NCI-H2196 (cell line): ENCODE results near the gene CHID1.

ENCODE experiments used
- DNase-seq: peaks from one replicate; lab custom pipeline; 2025; ENCODE audit not compliant: unreplicated experiment; lab: John Stamatoyannopoulos, UW

CHID1 gene

DNA sequence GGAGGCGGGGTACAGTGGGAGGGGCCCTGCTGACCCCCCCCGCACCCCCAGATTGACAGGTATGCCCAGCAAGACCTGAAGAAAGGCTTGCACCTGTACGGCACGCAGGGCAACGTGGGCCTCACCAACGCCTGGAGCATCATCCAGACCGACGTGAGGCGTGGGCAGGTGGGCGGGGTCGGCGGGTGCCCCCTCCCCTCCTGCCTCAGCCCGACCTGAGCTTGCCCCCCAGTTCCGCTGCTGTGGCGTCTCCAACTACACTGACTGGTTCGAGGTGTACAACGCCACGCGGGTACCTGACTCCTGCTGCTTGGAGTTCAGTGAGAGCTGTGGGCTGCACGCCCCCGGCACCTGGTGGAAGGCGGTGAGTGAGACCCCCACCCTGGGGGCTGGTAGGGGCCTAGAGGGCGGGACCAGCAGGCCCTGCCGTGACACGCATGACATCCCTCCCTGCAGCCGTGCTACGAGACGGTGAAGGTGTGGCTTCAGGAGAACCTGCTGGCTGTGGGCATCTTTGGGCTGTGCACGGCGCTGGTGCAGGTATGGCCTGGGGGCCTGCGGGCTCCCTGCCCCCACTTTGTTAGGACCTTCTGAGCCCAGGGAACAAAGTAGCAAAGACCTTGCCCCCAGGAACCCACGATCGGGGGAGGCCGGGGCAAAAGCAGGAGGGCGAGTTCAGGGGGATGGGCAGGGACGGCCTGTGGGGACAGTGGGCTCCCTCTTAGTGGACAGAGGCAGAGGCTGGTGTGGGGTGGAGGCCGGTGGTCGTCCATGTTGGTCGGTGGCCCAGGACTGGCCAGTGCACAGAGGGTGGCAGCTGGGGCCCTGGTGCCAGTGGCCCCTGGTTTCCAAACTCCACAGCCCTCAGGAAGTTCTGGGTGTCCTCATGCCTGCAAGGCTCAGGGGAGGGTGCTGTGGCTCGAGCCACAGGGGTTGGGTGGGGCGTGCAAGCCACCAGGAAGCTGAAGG is 44.9 kb downstream of the CHID1 start:
- no peak for DNase-seq

- no peak for DNase-seq
Measured at GRCh38 chr11:864898-865297, 45.7 kb downstream of the CHID1 start.

- DNase-seq, result no peak
Measured at GRCh38 chr11:863910-864827, 46.4 kb downstream of the CHID1 start.

- DNase-seq, result no peak
Measured at GRCh38 chr11:863023-863909, 47.3 kb downstream of the CHID1 start.

- no peak for DNase-seq
Measured at GRCh38 chr11:862696-863022, 48.0 kb downstream of the CHID1 start.

DNA sequence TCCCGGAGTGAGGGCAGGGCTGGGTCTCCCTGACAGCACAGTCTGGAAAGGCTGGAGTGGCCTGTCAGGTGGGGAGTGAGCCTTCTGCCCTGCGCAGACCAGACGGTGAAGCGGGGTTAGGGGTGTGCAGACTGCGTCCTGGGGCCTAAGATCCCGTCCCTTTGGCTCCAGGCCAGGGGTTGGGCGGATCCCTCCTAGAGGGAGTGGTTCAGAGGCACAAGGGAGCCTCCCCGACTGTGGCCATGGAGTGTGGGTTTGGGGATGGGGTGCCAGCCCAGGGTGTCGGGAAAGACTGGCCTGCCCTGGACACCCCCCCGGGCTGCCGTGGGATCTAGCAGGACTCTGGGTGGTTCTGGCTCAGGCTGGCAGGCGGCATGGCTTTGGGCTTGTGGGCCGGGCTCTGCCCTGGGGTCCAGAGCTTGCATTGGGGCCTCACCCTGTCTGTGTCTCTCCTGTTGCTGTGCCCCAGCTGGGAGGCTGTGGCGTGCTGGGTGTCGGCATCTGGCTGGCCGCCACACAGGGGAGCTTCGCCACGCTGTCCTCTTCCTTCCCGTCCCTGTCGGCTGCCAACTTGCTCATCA is 48.4 kb downstream of the CHID1 start:
- no peak for DNase-seq

GRCh38 chr11:861105-861479 is 49.5 kb downstream of the CHID1 start:
- no peak for DNase-seq

DNA sequence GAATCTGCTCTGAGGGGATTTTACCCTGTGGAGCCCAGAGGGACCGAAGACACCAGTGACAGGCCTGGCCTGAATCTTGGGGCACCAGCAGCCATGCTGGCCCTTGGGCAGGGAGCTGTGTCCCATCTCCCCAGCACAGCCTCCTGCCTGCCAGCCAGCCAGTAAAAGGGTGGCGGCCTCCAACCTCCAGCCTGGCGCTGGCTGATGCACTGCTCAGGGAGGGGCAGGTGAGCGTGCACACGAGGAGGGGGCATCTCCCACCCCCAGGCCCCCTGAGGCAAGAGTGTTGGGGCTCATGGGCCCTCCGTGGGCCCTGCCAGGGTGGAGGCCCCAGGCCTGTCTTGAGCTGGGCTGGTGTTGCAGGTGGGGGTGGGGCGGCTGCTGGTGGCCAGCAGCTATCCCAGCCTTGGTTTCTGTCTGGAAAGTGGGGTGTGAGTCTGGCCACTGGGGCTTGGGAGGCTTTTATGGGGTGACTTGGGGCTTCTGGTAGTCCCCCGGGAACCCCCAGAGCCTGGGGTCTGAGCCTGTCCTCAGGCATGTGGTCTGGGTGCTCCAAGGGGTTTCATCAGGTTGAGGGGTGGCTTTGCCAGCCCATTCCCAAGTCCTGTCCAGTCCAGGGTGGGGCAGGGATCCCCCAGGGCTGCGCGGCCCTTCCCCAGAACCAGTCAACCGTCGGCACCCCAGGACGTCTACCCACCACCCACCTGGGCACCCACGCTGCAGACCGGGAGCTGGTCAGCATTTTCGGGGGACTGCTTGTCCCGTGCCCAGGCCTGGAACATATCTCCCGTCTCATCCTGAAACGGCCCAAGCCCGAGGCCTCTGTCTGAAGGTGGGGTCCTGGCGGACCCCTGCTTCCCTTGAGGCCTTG is 50.1 kb downstream of the CHID1 start:
- no peak for DNase-seq

DNA sequence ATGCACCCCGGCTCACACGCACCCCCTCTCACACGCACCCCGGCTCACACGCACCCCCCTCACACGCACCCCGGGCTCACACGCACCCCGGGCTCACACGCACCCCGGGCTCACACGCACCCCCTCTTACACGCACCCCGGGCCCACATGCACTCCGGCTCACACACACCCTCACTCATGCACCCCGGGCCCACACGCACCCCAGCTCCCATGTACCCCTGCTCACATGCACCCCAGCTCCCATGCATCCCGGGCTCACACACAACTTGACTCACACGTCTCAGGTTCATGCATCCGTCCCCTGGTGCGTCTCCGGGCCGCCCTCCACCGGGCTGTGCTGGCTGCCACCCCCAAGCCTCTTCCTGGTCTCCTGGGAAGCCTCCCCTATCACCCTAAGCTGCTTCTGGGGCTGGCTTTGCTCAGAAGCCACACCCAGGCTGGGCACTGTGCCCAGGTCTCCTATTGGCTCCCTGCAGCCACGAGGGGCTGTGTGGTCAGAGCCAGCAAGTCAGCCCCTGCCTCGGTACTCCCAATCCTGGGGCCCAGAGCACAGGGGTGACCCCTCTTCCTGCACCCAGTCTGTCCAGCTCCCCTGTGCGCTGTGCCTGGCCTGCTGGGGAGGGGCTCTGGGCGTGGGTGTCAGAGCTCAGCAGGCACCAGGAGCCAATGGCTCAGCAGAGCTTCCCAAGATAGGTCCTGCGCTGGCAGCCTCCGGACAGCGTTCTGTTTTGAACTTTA is 51.0 kb downstream of the CHID1 start:
- DNase-seq, result peak; percentile 88

- no peak for DNase-seq
Measured at GRCh38 chr11:858762-859339, 51.8 kb downstream of the CHID1 start.

GRCh38 chr11:858053-858761 is 52.4 kb downstream of the CHID1 start:
- DNase-seq, result no peak

DNA sequence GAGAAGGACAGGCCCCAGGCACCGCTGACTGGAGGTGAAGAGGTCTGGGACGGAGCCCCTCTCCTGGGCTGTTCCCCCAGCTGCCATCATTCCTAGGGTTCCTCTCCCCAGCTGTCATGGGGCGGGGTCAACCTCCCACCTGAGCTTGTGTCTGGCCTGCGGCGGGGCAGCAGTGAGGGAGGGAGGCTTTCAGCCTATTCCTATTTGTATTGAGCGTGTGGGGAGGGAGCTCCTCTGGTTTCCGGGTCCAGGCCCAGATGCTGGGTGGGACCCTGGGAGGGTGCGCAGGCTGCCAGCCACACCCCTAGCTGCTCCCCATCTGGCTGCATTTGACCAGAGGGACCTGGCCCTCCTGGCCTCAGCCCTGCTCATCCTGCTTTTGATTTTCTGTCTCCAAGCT is 54.2 kb downstream of the CHID1 start:
- DNase-seq, result no peak

DNA sequence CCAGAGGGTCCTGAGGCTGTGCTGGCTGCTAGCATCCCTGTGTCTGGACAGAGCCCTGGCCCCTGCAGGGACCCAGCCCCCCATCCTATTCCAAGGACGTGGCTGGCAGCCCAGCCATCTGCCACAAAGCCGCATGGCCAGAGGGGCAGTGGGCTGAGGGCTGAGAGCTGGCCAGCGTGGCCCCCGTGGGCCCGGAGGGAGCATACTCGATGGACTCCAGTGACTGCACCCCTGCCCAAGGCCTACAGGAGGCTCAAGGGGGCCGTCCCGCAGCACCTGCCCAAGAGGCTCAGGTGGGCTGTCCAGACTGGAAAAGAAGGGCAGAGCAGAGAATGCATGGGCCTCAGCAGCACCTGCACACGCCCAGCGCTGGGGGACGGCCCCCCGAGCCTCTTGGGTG is 54.8 kb downstream of the CHID1 start:
- no peak for DNase-seq

- no peak for DNase-seq
Measured at GRCh38 chr11:855330-855674, 55.3 kb downstream of the CHID1 start.

- no peak for DNase-seq
Measured at GRCh38 chr11:854601-855329, 55.8 kb downstream of the CHID1 start.

- no peak for DNase-seq
Measured at GRCh38 chr11:853682-854448, 56.7 kb downstream of the CHID1 start.

GRCh38 chr11:852762-853161 is 57.8 kb downstream of the CHID1 start:
- no peak for DNase-seq
